MV-4-11 (cell line): Measurements from ENCODE around the gene SALL1.

Experiments used
- DNase-seq: peaks from one replicate; lab custom pipeline; 2025; lab: John Stamatoyannopoulos, UW

The SALL1 gene

DNA sequence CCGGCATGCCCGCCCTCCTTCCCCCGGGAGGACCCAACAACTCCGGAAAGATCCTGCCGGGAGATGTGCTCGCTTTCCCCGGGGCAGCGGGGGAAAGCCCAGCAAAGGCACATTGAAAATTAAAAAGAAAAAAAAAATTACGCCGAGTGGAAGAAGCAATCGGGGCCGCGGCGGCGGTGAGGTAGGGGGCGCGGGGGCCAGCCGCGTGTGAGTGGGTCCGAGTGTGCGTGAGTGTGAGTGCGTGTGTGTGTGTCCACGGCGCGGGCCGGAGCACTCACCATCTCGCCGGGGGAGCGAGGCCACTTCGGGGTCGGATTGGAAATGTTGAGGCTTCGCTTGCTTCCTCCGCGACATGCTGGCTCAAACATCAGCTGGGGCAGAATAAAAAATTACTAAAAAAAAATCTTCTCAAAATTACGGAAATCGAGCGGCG lies at the start of gene SALL1:
Gene SALL1, minus strand, starts transcription at position 383 of the 433 bp plus-strand sequence. Its CDS starts 29 bp downstream, at position 354.
- no peak for DNase-seq

GRCh38 chr16:51200793-51201192 lies 49.7 kb upstream of the SALL1 start:
- no peak for DNase-seq

- no peak for DNase-seq
Measured at GRCh38 chr16:51197953-51198748, 47.1 kb upstream of the SALL1 start.

GRCh38 chr16:51193879-51194278 lies 42.8 kb upstream of the SALL1 start:
- no peak for DNase-seq

GRCh38 chr16:51184702-51185433 lies 33.8 kb upstream of the SALL1 start:
- DNase-seq: no peak

DNA sequence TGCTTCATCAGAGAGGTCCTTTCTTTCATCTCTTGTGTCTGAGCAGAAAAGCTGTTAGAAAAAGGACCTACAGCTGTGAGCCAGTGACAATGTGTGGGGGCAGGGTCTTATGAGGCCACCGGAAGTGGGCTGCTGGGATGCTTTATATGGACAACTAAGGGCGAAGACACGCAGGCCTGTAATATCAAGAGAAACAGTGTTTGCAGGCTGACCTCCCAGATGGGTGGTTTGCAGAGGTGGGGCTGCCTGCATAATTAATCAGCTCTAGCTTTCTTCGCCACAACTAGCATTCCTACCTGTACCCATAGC lies 30.4 kb upstream of the SALL1 start:
- DNase-seq: no peak

- no peak for DNase-seq
Measured at GRCh38 chr16:51180719-51181502, 29.8 kb upstream of the SALL1 start.

DNA sequence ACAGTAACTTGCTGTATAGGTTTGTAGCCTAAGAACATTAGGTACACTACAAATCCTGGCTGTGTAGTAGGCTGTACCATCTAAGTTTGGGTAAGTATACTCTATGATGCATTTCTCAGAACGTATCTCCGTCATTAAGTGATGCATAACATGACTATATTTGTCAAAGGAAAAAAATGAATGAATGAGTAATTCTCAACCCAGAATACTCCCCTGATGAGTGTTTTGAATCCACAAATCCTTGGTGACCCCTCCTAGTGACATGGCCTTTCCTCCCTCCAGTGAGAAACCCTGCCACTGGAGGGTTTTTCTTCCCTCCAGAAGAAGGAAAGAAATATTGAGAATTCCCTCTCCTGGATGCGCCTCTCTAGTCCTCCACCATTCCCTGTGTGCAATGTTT lies 24.0 kb upstream of the SALL1 start:
- DNase-seq: no peak

DNA sequence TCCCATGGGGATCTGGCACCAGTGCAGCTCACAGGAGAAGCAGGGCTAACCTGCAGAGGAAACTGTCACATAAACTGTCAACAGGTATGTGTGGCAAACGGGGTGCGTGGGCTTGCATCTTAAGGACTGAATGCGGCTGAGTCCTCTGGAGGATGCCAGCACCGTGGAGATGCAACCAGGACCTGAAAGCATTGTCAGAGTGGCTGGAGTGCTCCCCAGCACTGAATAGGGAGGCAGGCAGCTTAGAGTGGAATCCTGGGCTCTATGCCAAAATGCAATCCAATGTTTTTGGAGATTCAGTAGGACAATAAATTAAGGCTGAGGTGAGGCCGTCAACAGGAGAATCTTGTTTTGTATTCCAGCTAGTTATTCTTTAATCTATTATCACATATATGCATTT lies 21.3 kb upstream of the SALL1 start:
- DNase-seq: no peak

- peak; percentile 24 for DNase-seq
Measured at GRCh38 chr16:51168755-51169154, 17.7 kb upstream of the SALL1 start.

DNA sequence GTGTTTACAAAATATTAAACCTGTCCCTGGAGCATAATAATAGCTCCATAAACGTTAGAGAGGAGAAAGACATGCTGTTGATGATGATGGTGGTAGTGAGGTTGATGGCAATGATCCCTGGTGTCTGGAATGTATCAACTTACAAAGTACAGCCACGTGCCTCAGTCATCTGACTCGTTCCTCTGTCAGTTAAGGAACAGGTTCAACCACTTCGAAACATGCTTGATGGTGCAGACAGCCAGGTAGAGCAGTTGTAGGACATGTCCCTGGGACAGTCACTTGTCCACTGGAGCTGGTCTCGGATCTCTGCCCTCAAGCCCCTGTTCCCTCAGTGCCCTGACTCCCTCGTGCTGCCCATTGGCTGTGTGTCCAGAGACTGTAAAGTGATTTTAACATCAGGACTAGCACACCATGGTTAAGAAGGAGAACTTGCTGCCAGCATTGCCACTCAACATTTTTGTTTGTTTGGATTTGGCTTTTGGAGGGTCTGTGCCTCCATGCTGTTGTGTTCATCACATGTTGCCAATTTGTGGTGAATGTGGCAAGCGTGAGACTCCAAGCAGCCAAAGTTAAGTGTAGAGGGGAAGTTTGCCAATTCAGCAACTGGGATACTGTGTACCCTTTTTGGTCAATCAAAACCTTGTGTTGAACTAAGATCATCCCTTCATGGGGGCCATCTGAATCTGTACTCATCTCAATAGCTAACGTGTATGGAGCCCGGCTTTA lies 16.3 kb upstream of the SALL1 start:
- no peak for DNase-seq

GRCh38 chr16:51166541-51166940 lies 15.5 kb upstream of the SALL1 start:
- DNase-seq: no peak

- no peak for DNase-seq
Measured at GRCh38 chr16:51166091-51166490, 15.0 kb upstream of the SALL1 start.

DNA sequence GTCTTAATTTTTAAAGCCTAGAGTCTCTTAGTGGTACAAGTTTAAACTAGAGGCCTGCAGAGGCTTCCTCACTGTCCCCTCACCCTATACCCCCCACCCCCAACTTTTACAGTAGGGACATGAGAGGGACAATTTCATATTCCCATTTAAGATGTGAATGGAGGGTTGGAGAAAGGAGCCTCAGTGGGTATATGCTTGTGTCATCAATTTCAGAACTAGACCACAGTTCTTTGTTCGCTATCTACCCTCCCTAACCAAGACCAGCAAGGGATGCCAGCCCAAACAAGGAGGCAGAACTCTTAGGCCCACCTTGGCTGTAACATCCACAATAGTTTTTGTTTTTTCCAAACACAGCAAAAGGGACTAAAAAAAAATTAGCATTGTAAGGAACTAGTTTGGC lies 14.0 kb upstream of the SALL1 start:
- no peak for DNase-seq

DNA sequence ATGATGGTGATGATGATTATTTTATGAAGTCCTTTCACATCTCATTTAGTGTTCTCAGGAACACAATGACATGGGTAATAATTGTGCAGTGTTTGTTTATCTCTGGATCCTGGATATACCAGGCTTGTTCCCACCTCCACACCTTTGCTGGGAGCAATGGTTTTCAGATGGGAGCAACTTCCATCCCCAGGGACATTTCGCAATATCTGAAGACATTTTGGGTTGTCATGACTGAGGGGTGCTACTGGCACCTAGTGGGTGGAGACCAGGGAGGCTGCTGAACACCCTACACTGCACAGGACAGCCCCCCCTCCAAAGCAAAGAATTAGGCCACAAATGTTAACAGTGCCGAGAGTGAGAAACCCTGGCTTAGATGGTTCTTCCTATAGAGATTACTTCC lies 13.5 kb upstream of the SALL1 start:
- peak; percentile 4 for DNase-seq

DNA sequence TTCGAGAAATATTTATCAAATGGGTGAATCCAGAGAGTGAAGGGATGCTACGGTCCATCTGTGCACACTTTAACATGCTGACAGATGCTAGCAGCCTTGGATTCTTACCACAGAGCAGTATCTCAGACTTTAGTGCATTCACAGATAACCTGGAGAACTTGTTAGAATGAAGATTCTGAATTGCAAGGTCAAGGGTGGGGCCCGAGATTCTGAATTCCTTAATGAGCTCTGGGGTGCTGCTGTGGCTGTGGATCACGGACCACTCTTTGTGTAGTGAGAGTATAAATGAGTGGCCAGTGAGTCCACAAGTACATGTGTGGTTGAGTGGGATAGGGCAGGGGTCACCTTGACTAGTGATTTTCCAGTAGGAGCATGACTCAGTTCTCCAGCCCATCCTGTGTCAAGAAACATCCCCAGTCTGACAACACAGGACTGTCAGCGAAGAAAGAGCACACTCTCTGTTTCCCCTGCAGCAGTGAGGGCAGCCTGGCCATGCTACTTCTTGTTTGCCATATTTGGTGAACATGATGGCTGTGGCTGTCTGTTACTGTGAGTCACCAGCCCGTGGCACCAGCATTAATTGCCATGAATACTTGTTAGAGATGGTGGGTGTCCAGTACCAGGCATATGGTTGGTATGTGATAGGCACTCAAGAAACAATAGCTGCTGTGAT lies 13.0 kb upstream of the SALL1 start:
- peak; percentile 1 for DNase-seq

DNA sequence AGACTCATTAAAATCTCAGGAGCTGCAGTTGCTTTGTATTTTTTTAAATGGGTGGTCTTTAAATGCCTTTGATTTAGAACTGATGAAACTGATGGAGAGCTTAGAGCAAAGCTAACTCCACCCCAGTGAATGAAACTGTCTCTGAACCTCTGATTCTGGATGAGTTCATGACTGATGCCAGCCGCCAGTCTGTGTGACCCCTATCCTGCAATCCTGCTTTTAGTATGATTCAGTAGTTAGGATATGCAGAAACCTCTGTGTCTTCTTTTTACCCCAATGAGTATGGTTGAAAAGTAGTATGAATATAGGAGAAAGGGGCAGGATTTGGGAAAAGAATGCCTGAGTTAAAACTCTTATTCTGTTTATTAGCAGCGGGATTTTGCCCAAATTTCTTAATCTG lies 12.3 kb upstream of the SALL1 start:
- DNase-seq: no peak

GRCh38 chr16:51161440-51162195 lies 10.5 kb upstream of the SALL1 start:
- DNase-seq: no peak

DNA sequence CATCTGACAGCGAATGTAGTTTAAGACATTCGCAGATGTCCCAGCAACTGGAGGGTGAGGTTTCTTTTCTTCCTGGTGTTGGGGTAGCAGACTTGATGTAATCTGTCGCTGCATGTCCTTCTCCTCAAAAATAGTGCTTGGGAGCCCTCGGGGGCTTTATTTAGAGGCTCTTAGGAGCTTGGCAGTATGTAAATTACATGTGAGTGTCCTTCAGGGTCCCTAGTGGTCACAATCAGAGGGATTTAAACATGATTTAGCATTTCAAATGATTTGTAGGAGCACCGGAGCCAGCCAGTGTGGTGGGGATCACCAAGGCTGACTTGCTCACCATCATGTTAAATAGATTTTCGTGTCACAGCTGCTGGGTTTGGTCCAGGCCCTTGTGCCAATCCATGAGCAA lies 8.8 kb upstream of the SALL1 start:
- DNase-seq: no peak

- no peak for DNase-seq
Measured at GRCh38 chr16:51159296-51159695, 8.2 kb upstream of the SALL1 start.

- no peak for DNase-seq
Measured at GRCh38 chr16:51157698-51158097, 6.6 kb upstream of the SALL1 start.
